Neural cell (in vitro differentiated cells): ENCODE measurements around the gene KLHL22.

ENCODE experiments used
- CTCF ChIP-seq: fragments of 450-650 bp; IDR thresholded peaks from 2 replicates; pipeline ENCODE4 v1.5.1; 2014; ENCODE audit warnings: antibody characterized with exemption, mild to moderate bottlenecking, moderate library complexity; ENCODE audit not compliant: poor library complexity, severe bottlenecking
- EZH2 ChIP-seq: fragments of 200-600, 300-800 bp; shearing (Covaris generic), sonication (generic); IDR thresholded peaks from 2 replicates; pipeline ENCODE4 v1.6.1; 2014; ENCODE audit warnings: antibody characterized with exemption, low read length, borderline replicate concordance, mild to moderate bottlenecking; ENCODE audit not compliant: insufficient read depth, poor library complexity, severe bottlenecking
- POLR2AphosphoS5 ChIP-seq: IDR thresholded peaks from 2 replicates; pipeline ENCODE4 v1.6.1; 2012
- RAD21 ChIP-seq: fragments of 450-650 bp; conservative IDR thresholded peaks from 2 replicates; pipeline ENCODE4 v1.6.1; 2014; ENCODE audit warnings: antibody characterized with exemption, mild to moderate bottlenecking, moderate library complexity
- REST ChIP-seq: IDR thresholded peaks from 2 replicates; pipeline ENCODE4 v1.6.1; 2012; ENCODE audit warnings: borderline replicate concordance
- SMC3 ChIP-seq: fragments of 450-650 bp; conservative IDR thresholded peaks from 2 replicates; pipeline ENCODE4 v1.6.1; 2014; ENCODE audit warnings: antibody characterized with exemption, mild to moderate bottlenecking, moderate library complexity; ENCODE audit not compliant: poor library complexity
- TAF1 ChIP-seq: IDR thresholded peaks from 2 replicates; pipeline ENCODE4 v1.6.1; 2012; ENCODE audit warnings: low read depth

GRCh38 chr22:20397498-20397897, 98.1 kb downstream of the KLHL22 start:
- TF ChIP-seq CTCF, result no peak
- no peak for TF ChIP-seq REST
- no peak for TF ChIP-seq EZH2
- no peak for TF ChIP-seq TAF1
- TF ChIP-seq POLR2AphosphoS5, result no peak
- TF ChIP-seq SMC3, result no peak
- TF ChIP-seq RAD21, result no peak
